Endothelial cell of umbilical vein (primary cell): ENCODE measurements around the gene ALDH1A3.

Source experiments
- CTCF ChIP-seq, 2 donors: IDR thresholded peaks; 1 replicate in 1 of 2; 2 replicates in 1 of 2; pipeline ENCODE4 v1.5.1; 2011; ENCODE audit warnings: low read length in 2 of 2, mild to moderate bottlenecking in 2 of 2, moderate library complexity in 2 of 2, control low read depth in 1 of 2, inconsistent platforms in 1 of 2, low read depth in 1 of 2; ENCODE audit not compliant: insufficient read depth in 1 of 2; ENCODE audit errors: extremely low read depth in 1 of 2
- EZH2 ChIP-seq: IDR thresholded peaks from 2 replicates; pipeline ENCODE4 v1.6.1; 2012; ENCODE audit warnings: borderline replicate concordance, low read depth, mild to moderate bottlenecking, moderate library complexity, low read length, inconsistent platforms; ENCODE audit not compliant: severe bottlenecking
- JUN ChIP-seq: IDR thresholded peaks from 2 replicates; pipeline ENCODE4 v1.6.1; 2011; ENCODE audit warnings: borderline replicate concordance, low read depth; ENCODE audit not compliant: insufficient read length, insufficient read depth
- MAX ChIP-seq: IDR thresholded peaks from 2 replicates; pipeline ENCODE4 v1.6.1; 2011; ENCODE audit not compliant: insufficient read depth, insufficient read length
- MYC ChIP-seq: IDR thresholded peaks from one replicate; pipeline ENCODE4 v1.6.1; 2011; ENCODE audit warnings: mild to moderate bottlenecking, low read depth, low read length
- POLR2A ChIP-seq: IDR thresholded peaks from 2 replicates; pipeline ENCODE4 v1.6.1; 2012; ENCODE audit warnings: low read depth, mild to moderate bottlenecking, control low read depth, low read length
- POLR2AphosphoS5 ChIP-seq: IDR thresholded peaks from 2 replicates; pipeline ENCODE4 v1.6.1; 2012; ENCODE audit warnings: low read depth, mild to moderate bottlenecking, control low read depth, low read length, moderate library complexity; ENCODE audit not compliant: insufficient read depth

GRCh38 chr15:100879061-100879463, 569 bp upstream of the ALDH1A3 start:
- no peak for TF ChIP-seq EZH2
- TF ChIP-seq CTCF (IDR thresholded peaks at IDR 0.05; ENCODE audit: extremely low read depth in 1 of 2, insufficient read depth in 1 of 2, low read depth in 1 of 2, low read length in 2 of 2), result no peak
- no peak for TF ChIP-seq MYC
- TF ChIP-seq POLR2A, result no peak
- TF ChIP-seq MAX, result no peak
- no peak for TF ChIP-seq JUN
- TF ChIP-seq POLR2AphosphoS5, result no peak
